ENCODE results near the gene HLTF.

GRCh38 chr3:149020196-149020838 lies 66.0 kb downstream of the HLTF start:
- TF ChIP-seq EZH2 (IDR thresholded peaks at IDR 0.05; ENCODE audit: borderline replicate concordance, insufficient read depth, low read depth, low read length, poor library complexity, severe bottlenecking) = no peak
- TF ChIP-seq CTCF (IDR thresholded peaks at IDR 0.05) = no peak
